NCI-H2196 (cell line): ENCODE results near the gene SCD.

Source experiments
- DNase-seq: peaks from one replicate; lab custom pipeline; 2025; ENCODE audit not compliant: unreplicated experiment; lab: John Stamatoyannopoulos, UW

SCD gene

GRCh38 chr10:100339236-100339635, 7.8 kb upstream of the SCD start:
- DNase-seq = no peak

GRCh38 chr10:100340948-100341847, 5.8 kb upstream of the SCD start:
- DNase-seq = no peak

- no peak for DNase-seq
These were observed 4.9 kb upstream of the SCD start for GRCh38 chr10:100341953-100342626.

- no peak for DNase-seq
These were observed 4.4 kb upstream of the SCD start for GRCh38 chr10:100342627-100342972.

GRCh38 chr10:100344241-100344788, 2.7 kb upstream of the SCD start:
- DNase-seq = no peak

GRCh38 chr10:100345570-100346330, 1.3 kb upstream of the SCD start:
- DNase-seq = no peak

GRCh38 chr10:100346351-100346764, 675 bp upstream of the SCD start:
- peak; percentile 52 for DNase-seq

- DNase-seq = no peak
These were observed 649 bp downstream of the SCD start for GRCh38 chr10:100347568-100348195.

GRCh38 chr10:100348389-100348927, 1.4 kb downstream of the SCD start:
- no peak for DNase-seq

GRCh38 chr10:100349087-100349486, 2.1 kb downstream of the SCD start:
- DNase-seq = no peak

- no peak for DNase-seq
These were observed 2.6 kb downstream of the SCD start for GRCh38 chr10:100349672-100350071.

GRCh38 chr10:100350914-100351485, 4.0 kb downstream of the SCD start:
- no peak for DNase-seq

GRCh38 chr10:100353770-100354485, 6.9 kb downstream of the SCD start:
- DNase-seq = no peak

- no peak for DNase-seq
These were observed 8.1 kb downstream of the SCD start for GRCh38 chr10:100355086-100355485.

GRCh38 chr10:100356067-100357017, 9.3 kb downstream of the SCD start:
- no peak for DNase-seq

- no peak for DNase-seq
These were observed 10.2 kb downstream of the SCD start for GRCh38 chr10:100357059-100357858.

GRCh38 chr10:100359030-100359432, 12.0 kb downstream of the SCD start:
- no peak for DNase-seq
